Measurements from ENCODE around the gene AREL1.

Gene AREL1

DNA sequence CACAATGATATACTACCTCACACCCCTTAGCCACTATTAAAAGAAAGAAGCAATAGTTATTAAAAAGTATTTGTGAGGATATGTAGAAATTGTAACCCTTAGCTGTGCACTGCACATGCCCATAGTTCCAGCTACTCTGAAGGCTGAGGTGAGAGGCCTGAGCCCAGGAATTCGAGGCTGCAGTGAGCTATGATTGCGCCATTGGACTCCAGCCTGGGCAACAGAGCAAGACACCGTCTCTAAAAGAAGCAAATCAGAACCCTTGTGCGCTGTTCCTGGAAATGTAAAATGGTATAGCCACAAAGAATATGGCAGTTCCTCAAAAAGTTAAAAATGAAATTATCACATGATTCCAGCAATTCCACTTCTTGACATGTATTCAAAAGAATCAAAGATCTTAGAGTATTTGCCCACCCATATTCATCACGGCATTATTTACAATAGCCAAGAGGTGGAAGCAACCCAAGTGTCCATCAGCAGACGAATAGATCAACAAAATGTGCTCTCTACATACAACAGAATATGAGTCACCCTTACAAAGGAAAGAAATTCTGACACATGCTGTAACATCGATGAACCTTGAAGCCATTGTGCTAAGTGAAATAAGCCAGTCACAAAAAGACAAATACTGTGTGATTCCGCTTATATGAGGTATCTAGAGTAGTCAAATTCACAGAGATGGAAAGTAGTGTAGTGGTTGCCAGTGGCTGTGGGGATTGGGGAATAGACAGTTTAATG is 26.6 kb upstream of the AREL1 start:
- no peak overlapping the region for H3K4me3 ChIP-seq (ENCODE audit: control insufficient read depth in 1 of 7, extremely low read depth in 1 of 7, insufficient read depth in 4 of 7, low read depth in 2 of 7, low read length in 6 of 7)
- no peak for DNase-seq
- ChIA-PET POLR2A (no interaction called here), CTCF (interaction anchor here (1.4 kb wide), 1 partner anchor 11 kb away, joined by 4 read pairs; no protein-coding TSS in a partner anchor)
- 98% methylated on average over 7 of the region's 8 CpGs for WGBS (ENCODE audit: insufficient coverage)
- no peaks in the 10 kb centered on the region for H3K4me1 ChIP-seq (ENCODE audit: control extremely low read depth in 1 of 4, control insufficient read depth in 4 of 4, insufficient read depth in 4 of 4, low read length in 3 of 4)
- no peaks in the 10 kb centered on the region for H3K27me3 ChIP-seq (replicated peaks in 2 of 5; ENCODE audit: control insufficient read depth in 4 of 5, insufficient read depth in 5 of 5, low read length in 4 of 5)
- no peaks in the 10 kb centered on the region for H3K9me3 ChIP-seq (ENCODE audit: control extremely low read depth in 1 of 5, control insufficient read depth in 4 of 5, insufficient read depth in 2 of 5, low read depth in 1 of 5, low read length in 4 of 5)
- peaks cover 3 to 33% (median 13%) of the 10 kb centered on the region in 4 experiments for H3K36me3 ChIP-seq (ENCODE audit: control insufficient read depth in 4 of 4, insufficient read depth in 4 of 4, low read length in 3 of 4)
- H3K27ac ChIP-seq (ENCODE audit: insufficient read depth in 1 of 2, low read depth in 1 of 2, low read length in 2 of 2, poor library complexity in 1 of 2, severe bottlenecking in 2 of 2) = no peak overlapping the region

DNA sequence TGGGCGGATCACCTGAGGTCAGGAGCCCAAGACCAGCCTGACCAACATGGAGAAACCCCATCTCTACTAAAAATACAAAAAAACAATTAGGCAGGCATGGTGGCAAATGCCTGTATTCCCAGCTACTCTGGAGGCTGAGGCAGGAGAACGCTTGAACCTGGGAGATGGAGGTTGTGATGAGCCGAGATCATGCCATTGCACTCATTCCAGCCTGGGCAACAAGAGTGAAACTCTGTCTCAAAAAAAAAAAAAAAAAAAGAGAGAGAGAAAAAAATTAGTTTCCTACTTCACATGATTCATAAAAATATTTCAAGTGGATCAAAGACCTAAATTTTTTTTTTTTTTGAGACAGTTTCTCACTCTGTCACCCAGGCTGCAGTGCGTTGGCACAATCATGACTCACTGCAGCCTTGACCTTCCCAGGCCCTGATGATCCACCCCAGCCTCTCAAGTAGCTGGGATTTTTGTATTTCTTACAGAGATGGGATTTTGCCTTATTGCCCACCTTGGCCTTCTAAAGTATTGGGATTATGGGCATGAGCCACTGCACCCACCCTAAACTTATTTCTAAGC is 25.0 kb upstream of the AREL1 start:
- no peak for DNase-seq
- ChIA-PET POLR2A (no interaction called here), CTCF (no interaction called here)
- no peak overlapping the region for H3K27ac ChIP-seq (ENCODE audit: insufficient read depth in 1 of 2, low read depth in 1 of 2, low read length in 2 of 2, poor library complexity in 1 of 2, severe bottlenecking in 2 of 2)
- H3K4me1 ChIP-seq (ENCODE audit: control extremely low read depth in 1 of 4, control insufficient read depth in 4 of 4, insufficient read depth in 4 of 4, low read length in 3 of 4) = no peaks in the 10 kb centered on the region
- 100% methylated on average over 3 of the region's 4 CpGs for WGBS (ENCODE audit: insufficient coverage)
- no peaks in the 10 kb centered on the region for H3K9me3 ChIP-seq (ENCODE audit: control extremely low read depth in 1 of 5, control insufficient read depth in 4 of 5, insufficient read depth in 2 of 5, low read depth in 1 of 5, low read length in 4 of 5)
- H3K27me3 ChIP-seq (replicated peaks in 2 of 5; ENCODE audit: control insufficient read depth in 4 of 5, insufficient read depth in 5 of 5, low read length in 4 of 5) = no peaks in the 10 kb centered on the region
- H3K36me3 ChIP-seq (ENCODE audit: control insufficient read depth in 4 of 4, insufficient read depth in 4 of 4, low read length in 3 of 4) = peaks cover 10 to 44% (median 25%) of the 10 kb centered on the region in 4 experiments
- H3K4me3 ChIP-seq (ENCODE audit: control insufficient read depth in 1 of 7, extremely low read depth in 1 of 7, insufficient read depth in 4 of 7, low read depth in 2 of 7, low read length in 6 of 7) = no peak overlapping the region

DNA sequence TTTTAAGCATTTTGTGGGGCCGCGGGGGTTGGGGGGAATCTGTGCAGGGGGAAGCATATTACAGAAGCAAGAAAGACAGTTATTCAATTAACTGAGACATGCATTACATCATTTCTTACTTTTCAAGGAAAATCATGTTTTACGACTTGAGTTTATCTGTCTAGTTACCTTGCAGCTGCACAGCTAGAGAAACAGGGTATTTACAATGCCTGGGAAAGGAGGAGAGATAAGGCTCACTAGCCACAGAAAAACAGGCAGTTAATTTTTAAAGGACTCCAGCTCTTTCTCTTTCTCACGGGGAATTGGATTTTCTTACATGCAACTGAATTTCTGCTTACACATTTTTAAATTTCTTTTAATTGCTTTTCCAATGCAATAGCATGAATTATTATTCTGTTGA is 22.2 kb upstream of the AREL1 start:
- peaks cover 17 to 50% (median 35%) of the 10 kb centered on the region in 4 experiments for H3K36me3 ChIP-seq (ENCODE audit: control insufficient read depth in 4 of 4, insufficient read depth in 4 of 4, low read length in 3 of 4)
- ChIA-PET POLR2A (interaction anchor here (0.6 kb wide), 1 partner anchor 29 kb away, joined by 3 read pairs; no protein-coding TSS in a partner anchor), CTCF (no interaction called here)
- no peaks in the 10 kb centered on the region for H3K27me3 ChIP-seq (replicated peaks in 2 of 5; ENCODE audit: control insufficient read depth in 4 of 5, insufficient read depth in 5 of 5, low read length in 4 of 5)
- DNase-seq = peak; percentile 1 to 61 (median 30)
- WGBS (ENCODE audit: insufficient coverage) = 88% methylated on average over 1 of the region's 4 CpGs
- no peaks in the 10 kb centered on the region for H3K9me3 ChIP-seq (ENCODE audit: control extremely low read depth in 1 of 5, control insufficient read depth in 4 of 5, insufficient read depth in 2 of 5, low read depth in 1 of 5, low read length in 4 of 5)
- H3K4me3 ChIP-seq (ENCODE audit: control insufficient read depth in 1 of 7, extremely low read depth in 1 of 7, insufficient read depth in 4 of 7, low read depth in 2 of 7, low read length in 6 of 7) = no peak overlapping the region
- no peaks in the 10 kb centered on the region for H3K4me1 ChIP-seq (ENCODE audit: control extremely low read depth in 1 of 4, control insufficient read depth in 4 of 4, insufficient read depth in 4 of 4, low read length in 3 of 4)
- H3K27ac ChIP-seq (ENCODE audit: insufficient read depth in 1 of 2, low read depth in 1 of 2, low read length in 2 of 2, poor library complexity in 1 of 2, severe bottlenecking in 2 of 2) = no peak overlapping the region

DNA sequence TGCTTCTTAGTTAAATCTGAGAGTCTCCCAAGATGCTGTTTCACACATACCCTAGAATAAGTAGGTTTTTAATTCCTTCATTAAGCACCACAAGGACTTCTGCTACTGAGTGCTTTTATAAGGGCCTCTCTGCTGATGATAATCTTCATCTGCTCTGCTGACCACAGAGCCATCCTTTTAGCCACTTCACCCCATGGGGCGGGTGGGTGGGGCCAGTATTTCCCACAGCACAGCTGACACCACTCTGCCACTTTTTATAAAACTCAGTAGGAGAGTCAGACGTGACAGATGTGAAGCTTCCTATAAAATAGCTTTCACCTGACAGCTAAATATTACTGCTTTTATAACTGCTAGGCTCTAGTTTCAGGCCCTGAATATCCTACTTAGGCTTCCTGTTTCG is 20.3 kb upstream of the AREL1 start:
- Histone ChIP-seq H3K9me3 (ENCODE audit: control extremely low read depth in 1 of 5, control insufficient read depth in 4 of 5, insufficient read depth in 2 of 5, low read depth in 1 of 5, low read length in 4 of 5) (no peaks in the 10 kb centered on the region), H3K4me3 (ENCODE audit: control insufficient read depth in 1 of 7, extremely low read depth in 1 of 7, insufficient read depth in 4 of 7, low read depth in 2 of 7, low read length in 6 of 7) (no peak overlapping the region), H3K27me3 (replicated peaks in 2 of 5; ENCODE audit: control insufficient read depth in 4 of 5, insufficient read depth in 5 of 5, low read length in 4 of 5) (no peaks in the 10 kb centered on the region), H3K36me3 (ENCODE audit: control insufficient read depth in 4 of 4, insufficient read depth in 4 of 4, low read length in 3 of 4) (peaks cover 17 to 44% (median 34%) of the 10 kb centered on the region in 4 experiments), H3K4me1 (ENCODE audit: control extremely low read depth in 1 of 4, control insufficient read depth in 4 of 4, insufficient read depth in 4 of 4, low read length in 3 of 4) (no peaks in the 10 kb centered on the region), H3K27ac (ENCODE audit: insufficient read depth in 1 of 2, low read depth in 1 of 2, low read length in 2 of 2, poor library complexity in 1 of 2, severe bottlenecking in 2 of 2) (no peak overlapping the region)
- no peak for DNase-seq
- ChIA-PET CTCF (interaction anchor here (0.6 to 1.6 kb wide), 2 partner anchors 64 to 69 kb away, joined by 3 read pairs; no protein-coding TSS in a partner anchor), POLR2A (no interaction called here)
- WGBS (ENCODE audit: insufficient coverage) = 100% methylated on average over 3 of the region's 3 CpGs

DNA sequence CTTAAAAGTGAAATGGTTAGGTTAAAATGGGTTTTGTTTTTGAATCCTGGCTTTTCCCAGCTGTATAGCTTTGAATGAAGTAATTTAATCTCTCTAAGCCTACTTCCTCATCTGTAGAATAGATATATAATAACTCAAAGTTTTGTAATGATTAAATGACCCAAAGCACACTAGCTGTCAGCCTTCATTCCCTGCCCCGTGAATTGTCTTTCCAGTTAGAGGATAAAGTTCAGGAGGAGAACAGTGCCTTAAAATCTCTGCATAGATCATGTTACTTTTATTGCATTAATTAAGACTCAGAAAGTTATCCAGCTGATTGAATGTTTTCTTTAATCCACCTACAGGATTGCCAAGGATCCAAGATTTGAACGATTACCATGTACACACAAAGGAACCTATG is 19.5 kb upstream of the AREL1 start:
- no peaks in the 10 kb centered on the region for H3K27me3 ChIP-seq (replicated peaks in 2 of 5; ENCODE audit: control insufficient read depth in 4 of 5, insufficient read depth in 5 of 5, low read length in 4 of 5)
- H3K36me3 ChIP-seq (ENCODE audit: control insufficient read depth in 4 of 4, insufficient read depth in 4 of 4, low read length in 3 of 4) = peaks cover 17 to 41% (median 33%) of the 10 kb centered on the region in 4 experiments
- CTCF ChIA-PET = interaction anchor here (1.3 to 1.6 kb wide), 2 partner anchors 70 to 72 kb away, joined by 3 read pairs; no protein-coding TSS in a partner anchor
- POLR2A ChIA-PET = no interaction called here
- no peaks in the 10 kb centered on the region for H3K4me1 ChIP-seq (ENCODE audit: control extremely low read depth in 1 of 4, control insufficient read depth in 4 of 4, insufficient read depth in 4 of 4, low read length in 3 of 4)
- H3K9me3 ChIP-seq (ENCODE audit: control extremely low read depth in 1 of 5, control insufficient read depth in 4 of 5, insufficient read depth in 2 of 5, low read depth in 1 of 5, low read length in 4 of 5) = no peaks in the 10 kb centered on the region
- WGBS (ENCODE audit: insufficient coverage) = no CpG with 5 or more reads among the region's 2 CpGs
- no peak overlapping the region for H3K4me3 ChIP-seq (ENCODE audit: control insufficient read depth in 1 of 7, extremely low read depth in 1 of 7, insufficient read depth in 4 of 7, low read depth in 2 of 7, low read length in 6 of 7)
- H3K27ac ChIP-seq (ENCODE audit: insufficient read depth in 1 of 2, low read depth in 1 of 2, low read length in 2 of 2, poor library complexity in 1 of 2, severe bottlenecking in 2 of 2) = no peak overlapping the region
- DNase-seq = no peak

GRCh38 chr14:74723134-74723533 is 10.3 kb upstream of the AREL1 start:
- no peak overlapping the region for H3K4me3 ChIP-seq (ENCODE audit: control insufficient read depth in 1 of 7, extremely low read depth in 1 of 7, insufficient read depth in 4 of 7, low read depth in 2 of 7, low read length in 6 of 7)
- 100% methylated on average over 2 of the region's 3 CpGs for WGBS (ENCODE audit: insufficient coverage)
- no peaks in the 10 kb centered on the region for H3K27me3 ChIP-seq (replicated peaks in 2 of 5; ENCODE audit: control insufficient read depth in 4 of 5, insufficient read depth in 5 of 5, low read length in 4 of 5)
- H3K9me3 ChIP-seq (ENCODE audit: control extremely low read depth in 1 of 5, control insufficient read depth in 4 of 5, insufficient read depth in 2 of 5, low read depth in 1 of 5, low read length in 4 of 5) = peaks cover 0 to 8% (median 5%) of the 10 kb centered on the region in 5 experiments
- H3K4me1 ChIP-seq (ENCODE audit: control extremely low read depth in 1 of 4, control insufficient read depth in 4 of 4, insufficient read depth in 4 of 4, low read length in 3 of 4) = no peaks in the 10 kb centered on the region
- DNase-seq = no peak
- ChIA-PET CTCF (no interaction called here), POLR2A (no interaction called here)
- H3K36me3 ChIP-seq (ENCODE audit: control insufficient read depth in 4 of 4, insufficient read depth in 4 of 4, low read length in 3 of 4) = peaks cover 5 to 51% (median 26%) of the 10 kb centered on the region in 4 experiments
- no peak overlapping the region for H3K27ac ChIP-seq (ENCODE audit: insufficient read depth in 1 of 2, low read depth in 1 of 2, low read length in 2 of 2, poor library complexity in 1 of 2, severe bottlenecking in 2 of 2)

- DNase-seq = no peak
- peaks cover 0 to 2% (median 0%) of the 10 kb centered on the region in 5 experiments for H3K9me3 ChIP-seq (ENCODE audit: control extremely low read depth in 1 of 5, control insufficient read depth in 4 of 5, insufficient read depth in 2 of 5, low read depth in 1 of 5, low read length in 4 of 5)
- no peak overlapping the region for H3K27ac ChIP-seq (ENCODE audit: insufficient read depth in 1 of 2, low read depth in 1 of 2, low read length in 2 of 2, poor library complexity in 1 of 2, severe bottlenecking in 2 of 2)
- ChIA-PET POLR2A (no interaction called here), CTCF (no interaction called here)
- H3K36me3 ChIP-seq (ENCODE audit: control insufficient read depth in 4 of 4, insufficient read depth in 4 of 4, low read length in 3 of 4) = peaks cover 9 to 69% (median 40%) of the 10 kb centered on the region in 4 experiments
- H3K4me3 ChIP-seq (ENCODE audit: control insufficient read depth in 1 of 7, extremely low read depth in 1 of 7, insufficient read depth in 4 of 7, low read depth in 2 of 7, low read length in 6 of 7) = no peak overlapping the region
- no peaks in the 10 kb centered on the region for H3K4me1 ChIP-seq (ENCODE audit: control extremely low read depth in 1 of 4, control insufficient read depth in 4 of 4, insufficient read depth in 4 of 4, low read length in 3 of 4)
- H3K27me3 ChIP-seq (replicated peaks in 2 of 5; ENCODE audit: control insufficient read depth in 4 of 5, insufficient read depth in 5 of 5, low read length in 4 of 5) = no peaks in the 10 kb centered on the region
These were observed 7.6 kb upstream of the AREL1 start for GRCh38 chr14:74720526-74720925.
